SK-N-SH treated with all-trans-retinoic acid at 6 μM for 48 hours (cell line): ENCODE data around the gene PRPS2.

Source experiments
- ATAC-seq: fragments of 200-7000 bp; cut with Tn5 transposase; 3 replicates; pipeline ENCODE4 v1.9.1; 2020; ENCODE audit warnings: mild to moderate bottlenecking, moderate library complexity
- ARNTL ChIP-seq: fragments of 450-650 bp; formaldehyde crosslinking; IDR thresholded peaks from 2 replicates; pipeline ENCODE4 v1.5.0; 2020; ENCODE audit warnings: low read depth, mild to moderate bottlenecking, moderate library complexity, borderline replicate concordance
- BACH2 ChIP-seq: fragments of 250-450 bp; sonication (Bioruptor Pico); IDR thresholded peaks from 2 replicates; pipeline ENCODE4 v1.9.0; 2021; ENCODE audit warnings: mild to moderate bottlenecking, borderline replicate concordance
- CREB5 ChIP-seq: fragments of 250-450 bp; sonication (Bioruptor Pico); IDR thresholded peaks from 2 replicates; pipeline ENCODE4 v1.5.1; 2020; ENCODE audit warnings: low read depth, mild to moderate bottlenecking, moderate library complexity
- CSDC2 ChIP-seq: fragments of 250-450 bp; sonication (Bioruptor Pico); IDR thresholded peaks from 2 replicates; pipeline ENCODE4 v1.5.0; 2020; ENCODE audit warnings: mild to moderate bottlenecking, moderate library complexity
- ESRRG ChIP-seq: fragments of 250-450 bp; sonication (Bioruptor Pico); IDR thresholded peaks from 2 replicates; pipeline ENCODE4 v1.6.1; 2021; ENCODE audit warnings: mild to moderate bottlenecking
- GLIS3 ChIP-seq: fragments of 250-450 bp; sonication (Bioruptor Pico); IDR thresholded peaks from 2 replicates; pipeline ENCODE4 v1.5.0; 2020; ENCODE audit warnings: mild to moderate bottlenecking, moderate library complexity
- ISL1 ChIP-seq: fragments of 250-450 bp; sonication (Bioruptor Pico); IDR thresholded peaks from 2 replicates; pipeline ENCODE4 v2.1.2; 2022; ENCODE audit warnings: mild to moderate bottlenecking, moderate library complexity
- OSR1 ChIP-seq: fragments of 250-450 bp; sonication (Bioruptor Pico); IDR thresholded peaks from 2 replicates; pipeline ENCODE4 v1.8.0; 2022; ENCODE audit warnings: moderate library complexity, mild to moderate bottlenecking, inconsistent platforms
- PATZ1 ChIP-seq: fragments of 250-450 bp; sonication (Bioruptor Pico); IDR thresholded peaks from 2 replicates; pipeline ENCODE4 v1.8.0; 2020; ENCODE audit warnings: mild to moderate bottlenecking, moderate library complexity, borderline replicate concordance
- POU6F1 ChIP-seq: fragments of 250-450 bp; sonication (Bioruptor Pico); IDR thresholded peaks from 2 replicates; pipeline ENCODE4 v1.8.0; 2021; ENCODE audit warnings: low read depth, mild to moderate bottlenecking, moderate library complexity, borderline replicate concordance
- PPARA ChIP-seq: fragments of 250-450 bp; sonication (Bioruptor Pico); IDR thresholded peaks from 2 replicates; pipeline ENCODE4 v1.5.0; 2020; ENCODE audit warnings: mild to moderate bottlenecking, borderline replicate concordance
- RARB ChIP-seq: fragments of 250-450 bp; sonication (Bioruptor Pico); IDR thresholded peaks from 2 replicates; pipeline ENCODE4 v1.8.0; 2021; ENCODE audit warnings: mild to moderate bottlenecking, moderate library complexity
- SNAI2 ChIP-seq: fragments of 250-450 bp; sonication (Bioruptor Pico); IDR thresholded peaks from 2 replicates; pipeline ENCODE4 v1.5.0; 2020; ENCODE audit warnings: mild to moderate bottlenecking, moderate library complexity
- TCF4 ChIP-seq: fragments of 250-450 bp; sonication (Bioruptor Pico); IDR thresholded peaks from 2 replicates; pipeline ENCODE4 v1.8.0; 2021; ENCODE audit warnings: mild to moderate bottlenecking, moderate library complexity, borderline replicate concordance
- TOX ChIP-seq: fragments of 250-450 bp; sonication (Bioruptor Pico); IDR thresholded peaks from 2 replicates; pipeline ENCODE4 v1.8.0; 2021; ENCODE audit warnings: mild to moderate bottlenecking, moderate library complexity, borderline replicate concordance
- ZFP3 ChIP-seq: fragments of 250-450 bp; sonication (Bioruptor Pico); IDR thresholded peaks from 2 replicates; pipeline ENCODE4 v1.5.0; 2020; ENCODE audit warnings: mild to moderate bottlenecking, moderate library complexity
- ZFP30 ChIP-seq: fragments of 450-650 bp; formaldehyde crosslinking; IDR thresholded peaks from 2 replicates; pipeline ENCODE4 v1.5.0; 2022; ENCODE audit warnings: mild to moderate bottlenecking, moderate library complexity
- ZNF70 ChIP-seq: fragments of 450-650 bp; formaldehyde crosslinking; IDR thresholded peaks from 2 replicates; pipeline ENCODE4 v1.5.0; 2020; ENCODE audit warnings: mild to moderate bottlenecking, moderate library complexity
- ZNF8 ChIP-seq: fragments of 450-650 bp; formaldehyde crosslinking; IDR thresholded peaks from 2 replicates; pipeline ENCODE4 v1.5.0; 2020; ENCODE audit warnings: mild to moderate bottlenecking, moderate library complexity
- TF ChIP-seq, protein P1 (sequence below): fragments of 250-450 bp; sonication (Bioruptor Pico); IDR thresholded peaks from 2 replicates; pipeline ENCODE4 v1.5.0; 2020; ENCODE audit warnings: mild to moderate bottlenecking, moderate library complexity
- TF ChIP-seq, protein P2 (sequence below): fragments of 250-450 bp; sonication (Bioruptor Pico); IDR thresholded peaks from 2 replicates; pipeline ENCODE4 v1.5.1; 2021; ENCODE audit warnings: mild to moderate bottlenecking, moderate library complexity

PRPS2 gene

DNA sequence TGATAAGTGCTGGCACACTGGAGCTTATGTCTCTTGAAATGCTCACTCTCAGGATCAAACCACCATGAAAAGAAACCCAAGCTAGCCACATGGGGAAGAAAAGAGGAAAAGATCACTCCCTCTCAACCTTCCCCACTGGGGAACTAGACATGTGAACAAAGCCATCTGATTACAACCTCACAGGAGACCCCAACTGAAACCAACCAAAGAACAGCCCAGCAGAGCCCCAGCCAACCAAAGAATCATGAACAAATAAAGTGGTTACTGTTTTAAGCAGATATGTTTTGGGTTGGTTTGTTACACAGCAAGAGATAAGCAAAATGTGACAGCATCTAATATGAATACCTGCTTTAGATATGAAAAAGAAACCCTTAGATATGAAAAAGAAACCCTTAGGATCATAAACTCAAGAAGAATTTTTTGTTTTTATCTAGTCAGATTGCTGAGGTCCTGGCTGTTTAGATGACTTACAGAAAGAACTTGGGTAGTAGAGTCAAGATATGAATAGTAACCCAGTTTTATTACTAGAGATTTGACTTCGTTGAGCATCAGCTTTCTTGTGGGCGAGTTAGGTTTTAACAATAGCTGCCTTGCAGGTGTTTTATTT, 52.0 kb downstream of the PRPS2 start (continued):
- TF ChIP-seq BACH2 (CRISPR knock-in tag) = no peak
- no peak for TF ChIP-seq RARB
- TF ChIP-seq ISL1 (CRISPR knock-in tag) = no peak

DNA sequence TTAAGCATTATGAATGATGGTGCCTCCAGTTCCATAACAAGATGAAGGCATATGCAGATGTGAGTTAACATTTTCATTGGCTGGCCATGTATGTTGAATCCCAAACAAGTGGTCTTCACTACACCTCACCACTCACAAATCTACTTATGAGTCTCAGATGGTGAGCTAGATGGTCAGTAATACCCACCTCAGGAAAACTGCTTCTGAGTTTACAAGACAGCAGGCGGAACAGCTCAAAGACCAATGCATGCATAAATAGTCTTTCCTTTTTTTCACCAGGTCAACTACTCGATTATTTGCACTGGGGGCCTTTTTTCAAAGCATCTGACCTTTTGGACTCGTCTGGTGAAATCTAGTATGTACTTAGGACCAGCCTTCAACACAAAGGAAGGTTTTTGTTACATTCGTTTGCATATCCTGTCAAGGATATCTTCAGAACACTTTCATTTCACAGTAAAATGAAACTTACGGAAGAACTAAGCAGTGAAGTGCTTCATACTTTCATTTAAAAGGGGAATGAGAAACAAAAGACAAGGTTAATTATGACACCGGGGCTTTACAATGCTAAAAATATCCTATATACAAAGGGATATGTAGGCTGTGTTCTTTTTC, 52.6 kb downstream of the PRPS2 start:
- TF ChIP-seq, protein P1, sequence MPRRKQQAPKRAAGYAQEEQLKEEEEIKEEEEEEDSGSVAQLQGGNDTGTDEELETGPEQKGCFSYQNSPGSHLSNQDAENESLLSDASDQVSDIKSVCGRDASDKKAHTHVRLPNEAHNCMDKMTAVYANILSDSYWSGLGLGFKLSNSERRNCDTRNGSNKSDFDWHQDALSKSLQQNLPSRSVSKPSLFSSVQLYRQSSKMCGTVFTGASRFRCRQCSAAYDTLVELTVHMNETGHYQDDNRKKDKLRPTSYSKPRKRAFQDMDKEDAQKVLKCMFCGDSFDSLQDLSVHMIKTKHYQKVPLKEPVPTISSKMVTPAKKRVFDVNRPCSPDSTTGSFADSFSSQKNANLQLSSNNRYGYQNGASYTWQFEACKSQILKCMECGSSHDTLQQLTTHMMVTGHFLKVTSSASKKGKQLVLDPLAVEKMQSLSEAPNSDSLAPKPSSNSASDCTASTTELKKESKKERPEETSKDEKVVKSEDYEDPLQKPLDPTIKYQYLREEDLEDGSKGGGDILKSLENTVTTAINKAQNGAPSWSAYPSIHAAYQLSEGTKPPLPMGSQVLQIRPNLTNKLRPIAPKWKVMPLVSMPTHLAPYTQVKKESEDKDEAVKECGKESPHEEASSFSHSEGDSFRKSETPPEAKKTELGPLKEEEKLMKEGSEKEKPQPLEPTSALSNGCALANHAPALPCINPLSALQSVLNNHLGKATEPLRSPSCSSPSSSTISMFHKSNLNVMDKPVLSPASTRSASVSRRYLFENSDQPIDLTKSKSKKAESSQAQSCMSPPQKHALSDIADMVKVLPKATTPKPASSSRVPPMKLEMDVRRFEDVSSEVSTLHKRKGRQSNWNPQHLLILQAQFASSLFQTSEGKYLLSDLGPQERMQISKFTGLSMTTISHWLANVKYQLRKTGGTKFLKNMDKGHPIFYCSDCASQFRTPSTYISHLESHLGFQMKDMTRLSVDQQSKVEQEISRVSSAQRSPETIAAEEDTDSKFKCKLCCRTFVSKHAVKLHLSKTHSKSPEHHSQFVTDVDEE (CRISPR knock-in tag) = no peak
- TF ChIP-seq PATZ1 (CRISPR knock-in tag) = no peak
- TF ChIP-seq ZFP3 (CRISPR knock-in tag) = no peak
- TF ChIP-seq, protein P2, sequence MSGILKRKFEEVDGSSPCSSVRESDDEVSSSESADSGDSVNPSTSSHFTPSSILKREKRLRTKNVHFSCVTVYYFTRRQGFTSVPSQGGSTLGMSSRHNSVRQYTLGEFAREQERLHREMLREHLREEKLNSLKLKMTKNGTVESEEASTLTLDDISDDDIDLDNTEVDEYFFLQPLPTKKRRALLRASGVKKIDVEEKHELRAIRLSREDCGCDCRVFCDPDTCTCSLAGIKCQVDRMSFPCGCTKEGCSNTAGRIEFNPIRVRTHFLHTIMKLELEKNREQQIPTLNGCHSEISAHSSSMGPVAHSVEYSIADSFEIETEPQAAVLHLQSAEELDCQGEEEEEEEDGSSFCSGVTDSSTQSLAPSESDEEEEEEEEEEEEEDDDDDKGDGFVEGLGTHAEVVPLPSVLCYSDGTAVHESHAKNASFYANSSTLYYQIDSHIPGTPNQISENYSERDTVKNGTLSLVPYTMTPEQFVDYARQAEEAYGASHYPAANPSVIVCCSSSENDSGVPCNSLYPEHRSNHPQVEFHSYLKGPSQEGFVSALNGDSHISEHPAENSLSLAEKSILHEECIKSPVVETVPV = no peak
- TF ChIP-seq SNAI2 (CRISPR knock-in tag) = no peak
- no peak for TF ChIP-seq RARB
- no peak for TF ChIP-seq BACH2 (CRISPR knock-in tag)
- no peak for TF ChIP-seq CSDC2 (CRISPR knock-in tag)
- no peak for TF ChIP-seq ISL1 (CRISPR knock-in tag)
- TF ChIP-seq POU6F1 = no peak
- no peak for TF ChIP-seq ZFP30 (CRISPR knock-in tag)
- TF ChIP-seq TCF4 = no peak
- no peak for TF ChIP-seq OSR1 (CRISPR knock-in tag)
- no peak for TF ChIP-seq ESRRG
- TF ChIP-seq ARNTL = no peak
- no peak for TF ChIP-seq GLIS3 (CRISPR knock-in tag)
- TF ChIP-seq CREB5 (CRISPR knock-in tag) = no peak
- TF ChIP-seq ZNF8 (CRISPR knock-in tag) = no peak
- no peak for TF ChIP-seq ZNF70 (CRISPR knock-in tag)
- no peak for ATAC-seq

DNA sequence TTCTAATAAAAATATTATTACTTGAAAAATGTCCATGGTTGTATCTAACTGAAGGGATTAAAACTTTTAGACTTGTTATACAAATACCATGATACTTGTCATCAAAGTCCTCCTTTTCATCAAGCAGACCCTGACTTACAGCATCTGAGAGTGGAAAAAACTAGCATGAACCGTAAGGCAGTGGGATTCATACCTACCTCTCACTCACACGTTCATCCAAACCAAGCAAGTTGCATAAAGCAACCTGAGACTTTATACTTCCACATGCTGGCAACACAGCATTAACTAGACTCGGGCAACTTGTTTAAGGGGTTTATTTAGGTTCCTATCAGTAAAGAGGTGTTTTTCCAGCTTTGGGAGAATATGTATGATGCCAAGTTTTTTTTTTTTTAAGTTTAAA, 53.1 kb downstream of the PRPS2 start:
- TF ChIP-seq TOX (CRISPR knock-in tag) = no peak
- no peak for TF ChIP-seq CREB5 (CRISPR knock-in tag)
- no peak for TF ChIP-seq ZFP30 (CRISPR knock-in tag)
- TF ChIP-seq GLIS3 (CRISPR knock-in tag) = no peak
- TF ChIP-seq OSR1 (CRISPR knock-in tag) = no peak
- TF ChIP-seq PPARA (CRISPR knock-in tag) = no peak
- no peak for TF ChIP-seq ISL1 (CRISPR knock-in tag)
- no peak for TF ChIP-seq CSDC2 (CRISPR knock-in tag)
- no peak for TF ChIP-seq POU6F1
- TF ChIP-seq ZFP3 (CRISPR knock-in tag) = no peak
- no peak for TF ChIP-seq SNAI2 (CRISPR knock-in tag)
- no peak for TF ChIP-seq ESRRG
- TF ChIP-seq PATZ1 (CRISPR knock-in tag) = no peak
- no peak for ATAC-seq
